K562 (cell line): Measurements from ENCODE around the gene KIF3A. TPM values are rescaled to one million over a fixed set of nuclear protein-coding genes. Genes with fewer than 3 reads are reported as not detected.
A peak's percentile ranks its signal among the peaks of the same experiment; 100 is the strongest.

Experiments used
- HNRNPK ChIP-seq: fragments of 200-400 bp; formaldehyde crosslinking; IDR thresholded peaks from one replicate; pipeline ENCODE4 v1.6.1; 2018; ENCODE audit warnings: mild to moderate bottlenecking, low read depth, low read length; ENCODE audit not compliant: poor library complexity, severe bottlenecking
- MAZ ChIP-seq, 2 experiments: fragments of 450-650 bp in 1 of 2; sonication (generic) in 1 of 2; formaldehyde crosslinking; IDR thresholded peaks in 1 of 2; conservative IDR thresholded peaks in 1 of 2; 2 replicates each; pipeline versions ENCODE4 v1.4.0 to v1.5.0; 2020; ENCODE audit warnings: mild to moderate bottlenecking in 1 of 2, missing genetic modification reagents in 1 of 2
- MCM7 ChIP-seq, 2 experiments: fragments of 450-650 bp; IDR thresholded peaks; 2 replicates each; pipeline ENCODE4 v1.6.1; 2016 to 2018
- MYC ChIP-seq, 2 experiments: fragments of 250-450 bp in 1 of 2; sonication (Bioruptor Pico) in 1 of 2; IDR thresholded peaks; 2 replicates each; pipeline versions ENCODE4 v1.5.1 to v1.6.1; 2012 to 2021; ENCODE audit warnings: low read depth in 2 of 2, borderline replicate concordance in 1 of 2, improper control_type of control experiment in 1 of 2, low read length in 1 of 2, mild to moderate bottlenecking in 1 of 2, moderate library complexity in 1 of 2
- PBX2 ChIP-seq, 2 experiments: IDR thresholded peaks in 1 of 2; conservative IDR thresholded peaks in 1 of 2; 2 replicates each; pipeline ENCODE4 v1.6.1; 2016; ENCODE audit warnings: low read depth in 2 of 2, mild to moderate bottlenecking in 1 of 2, missing compliant biosample characterization in 1 of 2, missing genetic modification characterization in 1 of 2, moderate library complexity in 1 of 2
- ZBTB11 ChIP-seq, 3 experiments: fragments of 200-800 bp in 1 of 3; fragments of 250-450 bp in 1 of 3; fragments of 450-650 bp in 1 of 3; sonication (Bioruptor Pico) in 1 of 3; sonication (Bioruptor generic) in 1 of 3; formaldehyde crosslinking in 1 of 3; IDR thresholded peaks; 2 replicates each; pipeline versions ENCODE4 v1.6.1 to v1.8.0; 2016 to 2022; ENCODE audit warnings: mild to moderate bottlenecking in 2 of 3, missing genetic modification characterization in 2 of 3, missing compliant biosample characterization in 1 of 3, moderate library complexity in 1 of 3
- ZBTB34 ChIP-seq: fragments of 250-450 bp; sonication (Bioruptor Pico); IDR thresholded peaks from 2 replicates; pipeline ENCODE4 v1.8.0; 2021; ENCODE audit warnings: mild to moderate bottlenecking, moderate library complexity
- ZKSCAN1 ChIP-seq: fragments of 150-350 bp; IDR thresholded peaks from 2 replicates; pipeline ENCODE4 v1.6.1; 2016; ENCODE audit warnings: low read depth, low read length
- ZNF511 ChIP-seq: sonication (generic); formaldehyde crosslinking; IDR thresholded peaks from 2 replicates; pipeline ENCODE4 v1.8.0; 2022; ENCODE audit warnings: mild to moderate bottlenecking, missing genetic modification reagents
- polyA plus RNA-seq, 8 experiments: library from polyadenylated mRNA; depleted of rRNA in 4 of 8; stranded (reverse) in 5 of 8; unstranded in 3 of 8; fragments of >200 nt; fragmentation: Nextera tagmentation in 2 of 8; fragmentation: Illumina TruSeq in 1 of 8; extraction: Ambion mirVana in 2 of 8; extraction: Trizol in 1 of 8; gene quantifications; 2 replicates each; pipeline versions ENCODE4 v1.2.1 to v1.2.3, GENCODE V29; 2011 to 2014; ENCODE audit warnings: inconsistent platforms in 1 of 8, missing spikeins in 1 of 8
- total RNA-seq, 7 experiments: library from RNA; depleted of rRNA in 6 of 7; stranded (reverse); fragments of >200 nt in 6 of 7; fragmentation: Illumina TruSeq in 2 of 7; extraction: Trizol in 2 of 7; gene quantifications; 2 replicates each; pipeline versions ENCODE4 v1.2.1 to v1.2.3, GENCODE V29; 2011 to 2021; ENCODE audit warnings: low replicate concordance in 1 of 7
- TF ChIP-seq, protein P1 (sequence below): sonication (generic); formaldehyde crosslinking; IDR thresholded peaks from 2 replicates; pipeline ENCODE4 v1.8.0; 2022; ENCODE audit warnings: mild to moderate bottlenecking, low read depth, missing genetic modification reagents
- TF ChIP-seq, protein P2 (sequence below): sonication (generic); formaldehyde crosslinking; IDR thresholded peaks from 2 replicates; pipeline ENCODE4 v1.8.0; 2022; ENCODE audit warnings: mild to moderate bottlenecking, missing genetic modification reagents

KIF3A gene
- total and polyA plus RNA-seq, 9 of the 15 experiments (the other 6 are each of a cell fraction or from before 2014, with no cell fraction given), result 1.5 to 7.8 (median 6.0) TPM

DNA sequence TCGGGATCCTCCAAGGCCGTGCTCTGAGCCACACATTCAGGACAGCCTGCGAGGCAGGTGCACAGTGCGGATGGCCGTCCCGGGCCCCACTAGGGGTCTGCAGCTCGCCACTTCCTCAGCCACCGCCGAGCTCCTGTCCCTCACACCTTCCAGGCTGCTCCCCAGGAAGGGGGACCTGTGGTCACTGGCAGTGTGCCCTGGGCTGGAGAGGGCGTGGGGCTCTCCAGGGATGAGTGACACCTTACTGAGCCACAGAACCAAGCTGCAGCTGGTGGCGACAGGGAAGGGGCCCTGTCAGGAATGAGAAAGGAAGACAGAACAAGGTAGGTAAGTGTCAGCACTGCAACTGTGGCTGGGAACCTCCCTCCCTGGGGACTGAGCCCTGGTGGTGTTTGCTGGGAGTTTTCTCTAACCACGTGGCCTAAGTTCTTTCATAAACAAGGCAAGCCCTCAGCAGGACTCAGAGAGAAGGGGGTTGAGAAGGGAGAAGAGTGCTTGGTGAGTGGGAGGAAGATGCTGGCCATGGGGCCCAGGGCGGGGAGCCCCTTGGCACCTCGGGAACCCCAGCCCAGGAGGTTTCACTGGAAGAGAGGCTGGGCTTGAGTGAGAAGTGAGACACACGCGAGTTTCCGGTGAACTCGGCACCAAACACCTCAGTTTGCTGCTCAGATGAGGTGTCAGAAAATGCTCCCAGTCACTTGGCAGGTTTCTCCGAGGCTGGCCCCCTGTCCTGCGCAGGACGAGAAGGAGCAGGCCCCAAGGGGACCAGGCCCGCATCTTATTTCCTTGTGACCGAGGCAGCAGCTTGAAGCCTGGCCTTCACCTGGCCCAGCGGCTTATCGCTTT, 74.2 kb downstream of the KIF3A start (continued):
- TF ChIP-seq ZBTB11 (CRISPR knock-in tag; IDR thresholded peaks at IDR 0.05), result no peak
- no peak for TF ChIP-seq ZBTB34
- 0 out of 2 replicates have a peak, but pooled peaks have one; percentile 30 for TF ChIP-seq MYC (IDR thresholded peaks at IDR 0.05; ENCODE audit: low read depth, low read length)
- no peak; the same call in 1 of the 2 replicates for TF ChIP-seq MYC (CRISPR knock-in tag; IDR thresholded peaks at IDR 0.05; ENCODE audit: borderline replicate concordance, low read depth)
- TF ChIP-seq MCM7 (IDR thresholded peaks at IDR 0.05), result no peak
- TF ChIP-seq ZKSCAN1, result no peak
- TF ChIP-seq, protein P1, sequence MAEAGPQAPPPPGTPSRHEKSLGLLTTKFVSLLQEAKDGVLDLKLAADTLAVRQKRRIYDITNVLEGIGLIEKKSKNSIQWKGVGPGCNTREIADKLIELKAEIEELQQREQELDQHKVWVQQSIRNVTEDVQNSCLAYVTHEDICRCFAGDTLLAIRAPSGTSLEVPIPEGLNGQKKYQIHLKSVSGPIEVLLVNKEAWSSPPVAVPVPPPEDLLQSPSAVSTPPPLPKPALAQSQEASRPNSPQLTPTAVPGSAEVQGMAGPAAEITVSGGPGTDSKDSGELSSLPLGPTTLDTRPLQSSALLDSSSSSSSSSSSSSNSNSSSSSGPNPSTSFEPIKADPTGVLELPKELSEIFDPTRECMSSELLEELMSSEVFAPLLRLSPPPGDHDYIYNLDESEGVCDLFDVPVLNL (CRISPR knock-in tag), result no peak
- 0 out of 2 replicates have a peak, but pooled peaks have one; percentile 45 for TF ChIP-seq ZNF511 (CRISPR knock-in tag)
- TF ChIP-seq MAZ (CRISPR knock-in tag; conservative IDR thresholded peaks at IDR 0.05 in 1 of 2, IDR thresholded peaks at IDR 0.05 in 1 of 2), result peak in 1 of 2 experiments; percentile 21; a peak in 1 of 4 replicates
- TF ChIP-seq, protein P2, sequence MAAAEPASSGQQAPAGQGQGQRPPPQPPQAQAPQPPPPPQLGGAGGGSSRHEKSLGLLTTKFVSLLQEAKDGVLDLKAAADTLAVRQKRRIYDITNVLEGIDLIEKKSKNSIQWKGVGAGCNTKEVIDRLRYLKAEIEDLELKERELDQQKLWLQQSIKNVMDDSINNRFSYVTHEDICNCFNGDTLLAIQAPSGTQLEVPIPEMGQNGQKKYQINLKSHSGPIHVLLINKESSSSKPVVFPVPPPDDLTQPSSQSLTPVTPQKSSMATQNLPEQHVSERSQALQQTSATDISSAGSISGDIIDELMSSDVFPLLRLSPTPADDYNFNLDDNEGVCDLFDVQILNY, result no peak
- TF ChIP-seq PBX2 (CRISPR knock-in tag; IDR thresholded peaks at IDR 0.05; ENCODE audit: low read depth), result 0 out of 2 replicates have a peak, but pooled peaks have one; percentile 33
- peak; percentile 43; the same call in 1 of the 2 replicates for TF ChIP-seq PBX2 (tag; conservative IDR thresholded peaks at IDR 0.05; ENCODE audit: low read depth)
- TF ChIP-seq HNRNPK, result no peak
